SK-N-SH (cell line): ENCODE measurements around the gene RNU6-9. TPM values are rescaled to one million over a fixed set of nuclear protein-coding genes. Genes with fewer than 3 reads are reported as not detected.

Source experiments
- CTCF ChIA-PET: fragments of 300-600, 350-600 bp; formaldehyde crosslinking; extraction: SDS; loops from one replicate; lab custom pipeline; 2021; lab: Yijun Ruan, JAX
- POLR2A ChIA-PET: fragments of 350-600 bp; sonication (Branson Sonifier 250); formaldehyde crosslinking; extraction: SDS; loops from one replicate; lab custom pipeline; 2020; ENCODE audit warnings: antibody characterized with exemption, inconsistent platforms; lab: Yijun Ruan, JAX
- DNase-seq: peaks from one replicate; pipeline ENCODE4 v3.0.0; 2012
- H2AFZ ChIP-seq: fragments of 200-600 bp; sonication (generic); 2 replicates; pipeline ENCODE4 v1.8.1; 2016; ENCODE audit warnings: antibody characterized with exemption, mild to moderate bottlenecking, low read depth
- H3F3A ChIP-seq: fragments of 200-600 bp; sonication (generic); replicated peaks from 2 replicates; pipeline ENCODE3; 2016; ENCODE audit warnings: antibody characterized with exemption, mild to moderate bottlenecking; ENCODE audit not compliant: insufficient read depth
- H3K27ac ChIP-seq, 2 experiments: fragments of 200-500 bp in 1 of 2; fragments of 200-600 bp in 1 of 2; sonication (Bioruptor generic) in 1 of 2; sonication (generic), shearing (Covaris generic) in 1 of 2; 2 replicates each; pipeline versions ENCODE4 v1.5.1 to v1.6.1; 2014 to 2016; ENCODE audit warnings: low read depth in 2 of 2, inconsistent platforms in 1 of 2, low read length in 1 of 2, mild to moderate bottlenecking in 1 of 2, mixed read lengths in 1 of 2
- H3K27me3 ChIP-seq: fragments of 200-600 bp; sonication (generic), shearing (Covaris generic); 2 replicates; pipeline ENCODE4 v1.6.1; 2016; ENCODE audit warnings: mixed run types; ENCODE audit not compliant: insufficient read depth
- H3K36me3 ChIP-seq, 2 experiments: fragments of 200-500 bp in 1 of 2; fragments of 200-600 bp in 1 of 2; sonication (Bioruptor generic) in 1 of 2; sonication (generic) in 1 of 2; replicated peaks in 1 of 2; 2 replicates each; pipeline versions ENCODE3 to v1.5.1; 2014 to 2016; ENCODE audit warnings: low read length in 1 of 2, mild to moderate bottlenecking in 1 of 2; ENCODE audit not compliant: insufficient read depth in 2 of 2, control insufficient read depth in 1 of 2
- H3K4me1 ChIP-seq, 2 experiments: fragments of 200-500 bp in 1 of 2; fragments of 200-600 bp in 1 of 2; sonication (Bioruptor generic) in 1 of 2; sonication (generic), shearing (Covaris generic) in 1 of 2; 2 replicates each; pipeline versions ENCODE4 v1.5.1 to v1.6.1; 2014 to 2016; ENCODE audit warnings: low read depth in 1 of 2, low read length in 1 of 2, mixed run types in 1 of 2; ENCODE audit not compliant: insufficient read depth in 2 of 2, control insufficient read depth in 1 of 2
- H3K4me2 ChIP-seq: fragments of 200-600 bp; sonication (generic), shearing (Covaris generic); 2 replicates; pipeline ENCODE4 v1.6.1; 2017; ENCODE audit warnings: mixed run types
- H3K4me3 ChIP-seq, 2 experiments: fragments of 200-500 bp in 1 of 2; fragments of 200-600 bp in 1 of 2; sonication (Bioruptor generic) in 1 of 2; sonication (generic), shearing (Covaris generic) in 1 of 2; 2 replicates each; pipeline versions ENCODE4 v1.5.1 to v1.8.1; 2014 to 2016; ENCODE audit warnings: low read depth in 2 of 2, inconsistent platforms in 1 of 2, low read length in 1 of 2, mild to moderate bottlenecking in 1 of 2, mixed read lengths in 1 of 2, moderate library complexity in 1 of 2
- H3K79me2 ChIP-seq: fragments of 200-600 bp; sonication (generic); 2 replicates; pipeline ENCODE4 v1.8.1; 2017; ENCODE audit warnings: mild to moderate bottlenecking; ENCODE audit not compliant: insufficient read depth
- H3K9ac ChIP-seq: fragments of 200-600 bp; sonication (generic); 2 replicates; pipeline ENCODE4 v1.6.1; 2017; ENCODE audit warnings: mixed run types
- H3K9me2 ChIP-seq: fragments of 200-600 bp; sonication (generic); 2 replicates; pipeline ENCODE4 v1.6.1; 2017; ENCODE audit warnings: mixed run types
- H3K9me3 ChIP-seq: fragments of 200-600 bp; sonication (generic); 2 replicates; pipeline ENCODE4 v1.6.1; 2017; ENCODE audit warnings: mixed run types, mild to moderate bottlenecking, moderate library complexity
- H4K20me1 ChIP-seq: fragments of 200-600 bp; sonication (generic); 2 replicates; pipeline ENCODE4 v1.6.1; 2017; ENCODE audit warnings: mild to moderate bottlenecking, mixed run types; ENCODE audit not compliant: insufficient read depth
- CHD2 ChIP-seq: fragments of 150-350 bp; IDR thresholded peaks from 2 replicates; pipeline ENCODE4 v1.6.1; 2018; ENCODE audit warnings: low read length; ENCODE audit not compliant: partially characterized antibody
- ELF1 ChIP-seq: IDR thresholded peaks from 2 replicates; pipeline ENCODE4 v1.4.0; 2012
- EP300 ChIP-seq, 2 experiments: IDR thresholded peaks; 2 replicates each; pipeline versions ENCODE4 v1.4.0 to v1.6.1; 2012; ENCODE audit warnings: borderline replicate concordance in 1 of 2, low read depth in 1 of 2, low read length in 1 of 2
- EZH2phosphoT487 ChIP-seq: fragments of 200-600 bp; sonication (generic); IDR thresholded peaks from 2 replicates; pipeline ENCODE4 v1.6.1; 2017; ENCODE audit warnings: low read depth, mixed run types, mild to moderate bottlenecking, antibody characterized with exemption, moderate library complexity, borderline replicate concordance
- FOXJ3 ChIP-seq: sonication (generic); formaldehyde crosslinking; IDR thresholded peaks from 2 replicates; pipeline ENCODE4 v1.5.1; 2020; ENCODE audit warnings: mild to moderate bottlenecking, missing genetic modification reagents
- GATA2 ChIP-seq: sonication (generic); formaldehyde crosslinking; IDR thresholded peaks from 2 replicates; pipeline ENCODE4 v1.5.0; 2020; ENCODE audit warnings: mild to moderate bottlenecking, missing genetic modification reagents
- MXI1 ChIP-seq: IDR thresholded peaks from 2 replicates; pipeline ENCODE4 v1.6.1; 2012; ENCODE audit warnings: mild to moderate bottlenecking, low read depth, low read length, improper control_type of control experiment
- POLR2AphosphoS5 ChIP-seq: IDR thresholded peaks from 2 replicates; pipeline ENCODE4 v1.6.1; 2012; ENCODE audit warnings: low read depth, low read length
- RCOR1 ChIP-seq: fragments of 150-350 bp; IDR thresholded peaks from 2 replicates; pipeline ENCODE4 v1.6.1; 2017; ENCODE audit warnings: antibody characterized with exemption, low read length
- RFX5 ChIP-seq: IDR thresholded peaks from 2 replicates; pipeline ENCODE4 v1.6.1; 2012; ENCODE audit warnings: mild to moderate bottlenecking, improper control_type of control experiment, low read length
- TEAD4 ChIP-seq: IDR thresholded peaks from 2 replicates; pipeline ENCODE4 v1.4.0; 2012; ENCODE audit warnings: mild to moderate bottlenecking, borderline replicate concordance; ENCODE audit not compliant: insufficient read depth
- YY1 ChIP-seq: IDR thresholded peaks from 2 replicates; pipeline ENCODE4 v1.4.0; 2012; ENCODE audit warnings: low read depth, mild to moderate bottlenecking
- WGBS: methylation state at CpG from one replicate; pipeline ENCODE4 v1.1.6; 2017; ENCODE audit warnings: low lambda C conversion rate; 5-methylcytosine and 5-hydroxymethylcytosine counted together
- polyA plus RNA-seq, 3 experiments: library from polyadenylated mRNA; depleted of rRNA; stranded (reverse); fragments of >200 nt; gene quantifications; 2 replicates each; pipeline ENCODE4 v1.2.3, GENCODE V29; 2012
- TF ChIP-seq, protein P1 (sequence below): fragments of 150-350 bp; IDR thresholded peaks from 2 replicates; pipeline ENCODE4 v1.6.1; 2017; ENCODE audit warnings: antibody characterized with exemption, low read length, low read depth, borderline replicate concordance
- TF ChIP-seq, protein P2 (sequence below): IDR thresholded peaks from 2 replicates; pipeline ENCODE4 v1.4.0; 2012; ENCODE audit warnings: low read depth
- TF ChIP-seq, protein P3 (sequence below): IDR thresholded peaks from 2 replicates; pipeline ENCODE4 v1.6.1; 2012; ENCODE audit warnings: mild to moderate bottlenecking, low read depth, low read length, moderate library complexity

RNU6-9 gene
- polyA plus RNA-seq, 1 of the 3 experiments (the other 2 are of a cell fraction): not detected

DNA sequence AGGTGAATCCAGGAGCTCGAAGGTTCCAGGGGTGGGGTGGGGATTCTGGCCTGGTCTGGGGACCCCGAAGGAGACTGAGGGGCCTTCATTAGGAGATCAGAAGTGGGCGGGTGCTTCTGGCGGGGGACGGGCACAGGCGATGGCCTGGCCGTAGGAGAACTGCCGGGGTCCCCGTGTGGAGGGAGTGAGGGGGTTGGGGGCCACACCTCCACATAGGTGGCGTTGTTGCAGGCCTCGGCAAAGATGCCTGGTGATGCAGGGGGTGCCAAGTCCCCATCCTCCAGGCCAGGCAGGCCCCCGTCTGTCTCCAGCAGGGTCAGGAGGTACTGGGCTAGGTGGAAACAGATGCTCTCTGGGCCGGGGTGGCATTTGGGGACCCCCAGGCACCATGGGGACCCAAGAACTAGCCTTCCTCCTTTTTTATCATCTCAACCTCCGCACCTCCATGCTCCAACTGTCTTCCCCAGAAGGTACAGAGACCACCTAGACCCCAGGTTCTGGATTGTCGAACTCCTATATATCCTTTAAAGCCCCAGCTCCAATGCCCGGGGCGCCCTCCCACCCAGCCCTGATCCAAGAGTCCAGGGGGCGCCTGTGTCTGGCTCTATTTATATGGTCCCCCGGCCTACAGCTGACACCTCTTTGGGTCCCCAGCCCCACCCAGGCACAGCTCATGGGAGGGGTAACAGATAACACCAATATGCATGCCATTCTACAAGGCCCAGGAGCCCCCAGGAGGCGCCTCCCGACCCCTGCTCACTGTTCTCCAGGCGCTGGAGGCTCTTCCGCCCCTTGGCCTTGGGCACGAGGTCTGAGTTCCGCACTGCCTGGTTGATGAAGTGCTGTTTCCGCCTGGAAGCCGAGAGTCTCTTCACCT is 8.2 kb downstream of the RNU6-9 start:
- Histone ChIP-seq H3K9ac (no peak overlapping the region), H3K9me2 (no peaks in the 10 kb centered on the region), H3K36me3 (peaks cover 0 to 19% of the 10 kb centered on the region in 2 experiments), H3K79me2 (peaks cover 41% of the 10 kb centered on the region), H2AFZ (no peak overlapping the region), H3K27me3 (no peaks in the 10 kb centered on the region), H3K4me2 (no peak overlapping the region), H3K9me3 (no peaks in the 10 kb centered on the region), H3K4me3 (no peak overlapping the region), H4K20me1 (peaks cover 31% of the 10 kb centered on the region), H3K4me1 (no peaks in the 10 kb centered on the region; a peak in 1 of 4 replicates), H3K27ac (no peak overlapping the region), H3F3A (peaks cover 4% of the 10 kb centered on the region)
- POLR2A ChIA-PET: no interaction called here
- WGBS: 92% methylated on average over 16 of the region's 27 CpGs
- no peak for DNase-seq
- TF ChIP-seq EZH2phosphoT487 (no peak), RFX5 (no peak), YY1 (no peak), CHD2 (no peak), EP300 (IDR thresholded peaks at IDR 0.05; ENCODE audit: borderline replicate concordance in 1 of 2, low read depth in 1 of 2, low read length in 1 of 2) (no peak), MXI1 (no peak), RCOR1 (no peak), ELF1 (no peak), POLR2AphosphoS5 (no peak), GATA2 (CRISPR knock-in tag) (no peak), FOXJ3 (CRISPR knock-in tag) (no peak), TEAD4 (no peak)
- TF ChIP-seq, protein P1, sequence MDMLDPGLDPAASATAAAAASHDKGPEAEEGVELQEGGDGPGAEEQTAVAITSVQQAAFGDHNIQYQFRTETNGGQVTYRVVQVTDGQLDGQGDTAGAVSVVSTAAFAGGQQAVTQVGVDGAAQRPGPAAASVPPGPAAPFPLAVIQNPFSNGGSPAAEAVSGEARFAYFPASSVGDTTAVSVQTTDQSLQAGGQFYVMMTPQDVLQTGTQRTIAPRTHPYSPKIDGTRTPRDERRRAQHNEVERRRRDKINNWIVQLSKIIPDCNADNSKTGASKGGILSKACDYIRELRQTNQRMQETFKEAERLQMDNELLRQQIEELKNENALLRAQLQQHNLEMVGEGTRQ: no peak
- TF ChIP-seq, protein P2, sequence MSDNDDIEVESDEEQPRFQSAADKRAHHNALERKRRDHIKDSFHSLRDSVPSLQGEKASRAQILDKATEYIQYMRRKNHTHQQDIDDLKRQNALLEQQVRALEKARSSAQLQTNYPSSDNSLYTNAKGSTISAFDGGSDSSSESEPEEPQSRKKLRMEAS: no peak
- TF ChIP-seq, protein P3, sequence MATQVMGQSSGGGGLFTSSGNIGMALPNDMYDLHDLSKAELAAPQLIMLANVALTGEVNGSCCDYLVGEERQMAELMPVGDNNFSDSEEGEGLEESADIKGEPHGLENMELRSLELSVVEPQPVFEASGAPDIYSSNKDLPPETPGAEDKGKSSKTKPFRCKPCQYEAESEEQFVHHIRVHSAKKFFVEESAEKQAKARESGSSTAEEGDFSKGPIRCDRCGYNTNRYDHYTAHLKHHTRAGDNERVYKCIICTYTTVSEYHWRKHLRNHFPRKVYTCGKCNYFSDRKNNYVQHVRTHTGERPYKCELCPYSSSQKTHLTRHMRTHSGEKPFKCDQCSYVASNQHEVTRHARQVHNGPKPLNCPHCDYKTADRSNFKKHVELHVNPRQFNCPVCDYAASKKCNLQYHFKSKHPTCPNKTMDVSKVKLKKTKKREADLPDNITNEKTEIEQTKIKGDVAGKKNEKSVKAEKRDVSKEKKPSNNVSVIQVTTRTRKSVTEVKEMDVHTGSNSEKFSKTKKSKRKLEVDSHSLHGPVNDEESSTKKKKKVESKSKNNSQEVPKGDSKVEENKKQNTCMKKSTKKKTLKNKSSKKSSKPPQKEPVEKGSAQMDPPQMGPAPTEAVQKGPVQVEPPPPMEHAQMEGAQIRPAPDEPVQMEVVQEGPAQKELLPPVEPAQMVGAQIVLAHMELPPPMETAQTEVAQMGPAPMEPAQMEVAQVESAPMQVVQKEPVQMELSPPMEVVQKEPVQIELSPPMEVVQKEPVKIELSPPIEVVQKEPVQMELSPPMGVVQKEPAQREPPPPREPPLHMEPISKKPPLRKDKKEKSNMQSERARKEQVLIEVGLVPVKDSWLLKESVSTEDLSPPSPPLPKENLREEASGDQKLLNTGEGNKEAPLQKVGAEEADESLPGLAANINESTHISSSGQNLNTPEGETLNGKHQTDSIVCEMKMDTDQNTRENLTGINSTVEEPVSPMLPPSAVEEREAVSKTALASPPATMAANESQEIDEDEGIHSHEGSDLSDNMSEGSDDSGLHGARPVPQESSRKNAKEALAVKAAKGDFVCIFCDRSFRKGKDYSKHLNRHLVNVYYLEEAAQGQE: no peak
- CTCF ChIA-PET: interaction anchor here (1.1 to 1.7 kb wide), 2 partner anchors 21 to 38 kb away, joined by 5 read pairs; no protein-coding TSS in a partner anchor
